Stimulated activated CD8-positive, alpha-beta memory T cell treated with anti-CD3 and anti-CD28 coated beads, Interleukin-2, amount 100 ng/mL, for 48 hours (primary cell): ENCODE measurements around the gene RFX2.
"Not testable (repeated sequence)": the region's sequence is repeated elsewhere in the genome, so short reads cannot be mapped to it uniquely, and the experiment has no call there.

ENCODE experiments used
- DNase-seq, 2 donors: peaks; one replicate each; pipeline ENCODE4 v3.0.0-alpha.2; 2020; ENCODE audit warnings: low read depth in 2 of 2

The RFX2 gene

GRCh38 chr19:6110360-6110977 lies at the start of gene RFX2:
TSS of gene RFX2 (minus strand) at chr19:6110500. CDS start at chr19:6047496, 63,004 bp downstream.
- peak; percentile 98 to 99 for DNase-seq

GRCh38 chr19:6156033-6156432 lies 45.7 kb upstream of the RFX2 start:
- no peak for DNase-seq

GRCh38 chr19:6150289-6150688 lies 40.0 kb upstream of the RFX2 start:
- no peak for DNase-seq

GRCh38 chr19:6141217-6141616 lies 30.9 kb upstream of the RFX2 start:
- no peak for DNase-seq

GRCh38 chr19:6138511-6138910 lies 28.2 kb upstream of the RFX2 start:
- DNase-seq = no peak

- no peak for DNase-seq
Measured at GRCh38 chr19:6138066-6138465, 27.8 kb upstream of the RFX2 start.

- DNase-seq = no peak
Measured at GRCh38 chr19:6133231-6133630, 22.9 kb upstream of the RFX2 start.

- DNase-seq = no peak
Measured at GRCh38 chr19:6132482-6132881, 22.2 kb upstream of the RFX2 start.

GRCh38 chr19:6127716-6128335 lies 17.5 kb upstream of the RFX2 start:
- DNase-seq = no peak

GRCh38 chr19:6126335-6126974 lies 16.2 kb upstream of the RFX2 start:
- no peak for DNase-seq

- DNase-seq = peak in 1 of 2 donors; percentile 25
Measured at GRCh38 chr19:6125571-6125989, 15.3 kb upstream of the RFX2 start.

- DNase-seq = no peak
Measured at GRCh38 chr19:6119031-6119430, 8.7 kb upstream of the RFX2 start.

GRCh38 chr19:6118043-6118442 lies 7.7 kb upstream of the RFX2 start:
- no peak for DNase-seq

GRCh38 chr19:6117534-6117933 lies 7.2 kb upstream of the RFX2 start:
- DNase-seq = no peak

GRCh38 chr19:6116749-6117430 lies 6.6 kb upstream of the RFX2 start:
- no peak for DNase-seq

GRCh38 chr19:6115992-6116391 lies 5.7 kb upstream of the RFX2 start:
- DNase-seq = no peak

- DNase-seq = no peak
Measured at GRCh38 chr19:6113616-6114188, 3.4 kb upstream of the RFX2 start.

- DNase-seq = no peak
Measured at GRCh38 chr19:6109947-6110346, 353 bp downstream of the RFX2 start.

- DNase-seq = peak; percentile 41 to 45
Measured at GRCh38 chr19:6108721-6109633, 1.3 kb downstream of the RFX2 start.

- DNase-seq = not testable (repeated sequence)
Measured at GRCh38 chr19:6106643-6107294, 3.5 kb downstream of the RFX2 start.

GRCh38 chr19:6105444-6105843 lies 4.9 kb downstream of the RFX2 start:
- no peak for DNase-seq
